OCI-LY7 (cell line): Measurements from ENCODE around the gene LCP1. TPM values are rescaled to one million over a fixed set of nuclear protein-coding genes. Genes with fewer than 3 reads are reported as not detected.
A peak's percentile ranks its signal among the peaks of the same experiment; 100 is the strongest.

ENCODE experiments used
- BruUV-seq: library from RNA; stranded (reverse); fragments of 400-500 nt; replicated peaks from 2 replicates; lab custom pipeline; 2021; lab: Mats Ljungman, UMichigan
- CTCF ChIA-PET: fragments of 300-600 bp; sonication (Branson Sonifier 250); formaldehyde crosslinking; loops from one replicate; lab custom pipeline; 2022; ENCODE audit warnings: antibody characterized with exemption; ENCODE audit not compliant: unreplicated experiment; lab: Charles Lee
- POLR2A ChIA-PET: fragments of 300-600 bp; sonication (Branson Sonifier 250); formaldehyde crosslinking; loops from one replicate; lab custom pipeline; 2022; ENCODE audit warnings: antibody characterized with exemption; lab: Charles Lee
- DNase-seq: peaks from one replicate; pipeline ENCODE4 v3.0.0-alpha.2; 2015; ENCODE audit warnings: low spot score
- H2AFZ ChIP-seq: fragments of 200-600 bp; sonication (generic), shearing (Covaris generic); 2 replicates; pipeline ENCODE4 v1.6.1; 2014; ENCODE audit warnings: mild to moderate bottlenecking, antibody characterized with exemption, low read length, moderate library complexity
- H3K27ac ChIP-seq: fragments of 200-600 bp; sonication (generic); 2 replicates; pipeline ENCODE4 v1.5.1; 2014; ENCODE audit warnings: mixed run types, low read depth, mild to moderate bottlenecking, moderate library complexity, low read length, inconsistent platforms; ENCODE audit not compliant: poor library complexity, severe bottlenecking
- H3K36me3 ChIP-seq: fragments of 200-600 bp; sonication (generic); 2 replicates; pipeline ENCODE4 v1.6.1; 2014; ENCODE audit warnings: mild to moderate bottlenecking, antibody characterized with exemption, low read length, moderate library complexity, mixed read lengths; ENCODE audit not compliant: insufficient read depth
- H3K4me1 ChIP-seq: fragments of 200-600 bp; sonication (generic); 2 replicates; pipeline ENCODE4 v1.5.1; 2014; ENCODE audit warnings: mild to moderate bottlenecking, low read length; ENCODE audit not compliant: insufficient read depth, poor library complexity, severe bottlenecking
- H3K4me2 ChIP-seq: fragments of 200-600 bp; sonication (generic); 2 replicates; pipeline ENCODE4 v1.6.1; 2014; ENCODE audit warnings: mild to moderate bottlenecking, low read length
- H3K4me3 ChIP-seq: fragments of 200-600 bp; sonication (generic); 2 replicates; pipeline ENCODE4 v1.5.1; 2014; ENCODE audit warnings: mild to moderate bottlenecking, low read depth, low read length; ENCODE audit not compliant: poor library complexity, severe bottlenecking
- H3K79me2 ChIP-seq: fragments of 200-600 bp; sonication (generic); 2 replicates; pipeline ENCODE4 v1.6.1; 2016; ENCODE audit warnings: low read depth, mild to moderate bottlenecking, low read length, moderate library complexity, mixed read lengths; ENCODE audit not compliant: insufficient read depth
- H3K9me2 ChIP-seq: fragments of 200-600 bp; sonication (generic); 2 replicates; pipeline ENCODE4 v1.6.1; 2016; ENCODE audit warnings: mild to moderate bottlenecking, low read length, mixed read lengths; ENCODE audit not compliant: insufficient read depth
- H3K9me3 ChIP-seq: fragments of 200-600 bp; sonication (generic); 2 replicates; pipeline ENCODE4 v1.6.1; 2014; ENCODE audit warnings: mild to moderate bottlenecking, mixed run types, low read length, mixed read lengths
- H4K20me1 ChIP-seq: fragments of 200-600 bp; sonication (generic); 2 replicates; pipeline ENCODE4 v1.6.1; 2014; ENCODE audit warnings: mild to moderate bottlenecking, antibody characterized with exemption, low read length, moderate library complexity, mixed read lengths; ENCODE audit not compliant: insufficient read depth
- CTCF ChIP-seq: fragments of 200-600 bp; sonication (generic); conservative IDR thresholded peaks from 2 replicates; pipeline ENCODE4 v1.5.1; 2014; ENCODE audit warnings: mild to moderate bottlenecking, antibody characterized with exemption, low read length, moderate library complexity, mixed read lengths
- EZH2phosphoT487 ChIP-seq: fragments of 200-600 bp; sonication (generic); IDR thresholded peaks from 2 replicates; pipeline ENCODE4 v1.6.1; 2018; ENCODE audit warnings: low read depth, borderline replicate concordance, mild to moderate bottlenecking, mixed run types, antibody characterized with exemption, low read length, moderate library complexity, mixed read lengths
- intact Hi-C: fragments of 100-400 bp; cut with micrococcal nuclease; formaldehyde crosslinking; loops from one replicate; pipeline ENCODE4 v1.10.0; 2022; ENCODE audit not compliant: unreplicated experiment
- total RNA-seq, 2 experiments: library from RNA; depleted of rRNA in 1 of 2; stranded (reverse); fragments of >200 nt in 1 of 2; shearing (Covaris generic) in 1 of 2; gene quantifications; 2 replicates each; pipeline ENCODE4 v1.2.3, GENCODE V29; 2014 to 2022

LCP1 gene
- total RNA-seq, 2 experiments from 2014 or later: 292 to 565 TPM

- BruUV-seq: no TSS peak
- peak; percentile 83 for DNase-seq
- Histone ChIP-seq H2AFZ (no peak overlapping the region), H3K4me1 (peaks cover 77% of the 10 kb centered on the region), H3K27ac (peak overlapping the region; percentile 92), H3K4me3 (peak overlapping the region; percentile 92), H3K9me2 (no peaks in the 10 kb centered on the region), H3K4me2 (peak overlapping the region; percentile 89), H3K36me3 (peaks cover 85% of the 10 kb centered on the region), H4K20me1 (peaks cover 72% of the 10 kb centered on the region), H3K9me3 (no peaks in the 10 kb centered on the region), H3K79me2 (peaks cover 100% of the 10 kb centered on the region)
- intact Hi-C loops: no loop called here
- CTCF ChIA-PET: no interaction called here
- POLR2A ChIA-PET: interaction anchor here (0.6 to 1.9 kb wide), 11 partner anchors 9 to 1183 kb away, joined by 3 to 18 read pairs (median 4); partner anchors contain the start of gene ZC3H13
- TF ChIP-seq EZH2phosphoT487 (no peak), CTCF (0 out of 2 replicates have a peak, but pooled peaks have one; percentile 4)
Measured at GRCh38 chr13:46176756-46177155, 5.2 kb downstream of the LCP1 start.

GRCh38 chr13:46173656-46174055 is 8.3 kb downstream of the LCP1 start:
- H4K20me1 ChIP-seq: peaks cover 90% of the 10 kb centered on the region
- H3K4me3 ChIP-seq: peak overlapping the region; percentile 92
- POLR2A ChIA-PET: interaction anchor here (0.7 to 4.5 kb wide), 2 partner anchors 8 to 13 kb away, joined by 3 to 37 read pairs; partner anchors contain the start of gene LCP1
- DNase-seq: peak; percentile 47
- H3K9me2 ChIP-seq: no peaks in the 10 kb centered on the region
- H3K4me1 ChIP-seq: peaks cover 100% of the 10 kb centered on the region
- H3K79me2 ChIP-seq: peaks cover 100% of the 10 kb centered on the region
- no TSS peak for BruUV-seq
- peaks cover 96% of the 10 kb centered on the region for H3K36me3 ChIP-seq
- CTCF ChIA-PET: interaction anchor here (0.6 to 1.2 kb wide), 2 partner anchors 18 to 48 kb away, joined by 3 read pairs; no protein-coding TSS in a partner anchor
- H3K27ac ChIP-seq: peak overlapping the region; percentile 92
- H3K9me3 ChIP-seq: no peaks in the 10 kb centered on the region
- peak overlapping the region; percentile 89 for H3K4me2 ChIP-seq
- TF ChIP-seq CTCF: no peak
- intact Hi-C loops: no loop called here
- no peak overlapping the region for H2AFZ ChIP-seq

DNA sequence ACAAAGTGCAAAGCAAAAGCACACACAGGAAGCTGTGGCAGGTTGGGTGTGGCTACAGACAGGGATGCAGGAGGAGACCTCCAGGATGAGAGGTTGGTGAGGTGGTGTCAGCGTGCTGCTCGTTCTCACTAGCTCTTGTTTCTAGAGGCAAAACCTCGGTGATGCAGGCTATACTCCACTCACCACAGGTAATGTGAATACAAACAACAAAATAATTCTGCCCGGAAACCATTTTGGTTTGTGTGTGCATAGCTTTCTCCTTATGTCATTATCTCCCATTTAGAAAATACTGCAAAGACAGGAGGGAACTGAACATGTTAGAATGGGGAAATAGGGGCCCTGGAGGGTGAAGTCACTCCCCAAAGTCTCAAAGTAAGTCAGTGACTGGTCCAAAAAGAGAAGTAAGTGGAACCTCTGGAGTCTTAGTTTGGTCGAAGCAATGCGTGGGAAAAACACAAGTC is 9.4 kb downstream of the LCP1 start:
- BruUV-seq: no TSS peak
- intact Hi-C loops: no loop called here
- no peaks in the 10 kb centered on the region for H3K9me2 ChIP-seq
- peaks cover 92% of the 10 kb centered on the region for H4K20me1 ChIP-seq
- no peak overlapping the region for H2AFZ ChIP-seq
- peaks cover 100% of the 10 kb centered on the region for H3K79me2 ChIP-seq
- no peaks in the 10 kb centered on the region for H3K9me3 ChIP-seq
- peak; percentile 52 for DNase-seq
- ChIA-PET POLR2A (interaction anchor here (1.1 to 4.5 kb wide), 4 partner anchors 9 to 216 kb away, joined by 3 to 37 read pairs (median 3); partner anchors contain the start of gene LCP1), CTCF (interaction anchor here (1.2 kb wide), 1 partner anchor 46 kb away, joined by 3 read pairs; no protein-coding TSS in a partner anchor)
- peaks cover 100% of the 10 kb centered on the region for H3K4me1 ChIP-seq
- TF ChIP-seq EZH2phosphoT487 (no peak), CTCF (no peak)
- H3K27ac ChIP-seq: peak overlapping the region; percentile 92
- H3K4me3 ChIP-seq: peak overlapping the region; percentile 92
- peaks cover 96% of the 10 kb centered on the region for H3K36me3 ChIP-seq
- H3K4me2 ChIP-seq: peak overlapping the region; percentile 89
